Measurements from ENCODE around the gene PNPLA8. TPM values are rescaled to one million over a fixed set of nuclear protein-coding genes. Genes with fewer than 3 reads are reported as not detected.

PNPLA8 gene
- total RNA-seq, 1 experiment from 2014 or later, result 6.9 TPM

GRCh38 chr7:108423089-108423989 is 102.6 kb downstream of the PNPLA8 start:
- no peaks in the 10 kb centered on the region for H3K4me1 Mint-ChIP-seq (ENCODE audit: low read depth, unreplicated experiment)
- TF ChIP-seq, protein P1, sequence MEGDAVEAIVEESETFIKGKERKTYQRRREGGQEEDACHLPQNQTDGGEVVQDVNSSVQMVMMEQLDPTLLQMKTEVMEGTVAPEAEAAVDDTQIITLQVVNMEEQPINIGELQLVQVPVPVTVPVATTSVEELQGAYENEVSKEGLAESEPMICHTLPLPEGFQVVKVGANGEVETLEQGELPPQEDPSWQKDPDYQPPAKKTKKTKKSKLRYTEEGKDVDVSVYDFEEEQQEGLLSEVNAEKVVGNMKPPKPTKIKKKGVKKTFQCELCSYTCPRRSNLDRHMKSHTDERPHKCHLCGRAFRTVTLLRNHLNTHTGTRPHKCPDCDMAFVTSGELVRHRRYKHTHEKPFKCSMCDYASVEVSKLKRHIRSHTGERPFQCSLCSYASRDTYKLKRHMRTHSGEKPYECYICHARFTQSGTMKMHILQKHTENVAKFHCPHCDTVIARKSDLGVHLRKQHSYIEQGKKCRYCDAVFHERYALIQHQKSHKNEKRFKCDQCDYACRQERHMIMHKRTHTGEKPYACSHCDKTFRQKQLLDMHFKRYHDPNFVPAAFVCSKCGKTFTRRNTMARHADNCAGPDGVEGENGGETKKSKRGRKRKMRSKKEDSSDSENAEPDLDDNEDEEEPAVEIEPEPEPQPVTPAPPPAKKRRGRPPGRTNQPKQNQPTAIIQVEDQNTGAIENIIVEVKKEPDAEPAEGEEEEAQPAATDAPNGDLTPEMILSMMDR (IDR thresholded peaks at IDR 0.05; ENCODE audit: unreplicated experiment), result no peak
- CTCF ChIA-PET, result no interaction called here

DNA sequence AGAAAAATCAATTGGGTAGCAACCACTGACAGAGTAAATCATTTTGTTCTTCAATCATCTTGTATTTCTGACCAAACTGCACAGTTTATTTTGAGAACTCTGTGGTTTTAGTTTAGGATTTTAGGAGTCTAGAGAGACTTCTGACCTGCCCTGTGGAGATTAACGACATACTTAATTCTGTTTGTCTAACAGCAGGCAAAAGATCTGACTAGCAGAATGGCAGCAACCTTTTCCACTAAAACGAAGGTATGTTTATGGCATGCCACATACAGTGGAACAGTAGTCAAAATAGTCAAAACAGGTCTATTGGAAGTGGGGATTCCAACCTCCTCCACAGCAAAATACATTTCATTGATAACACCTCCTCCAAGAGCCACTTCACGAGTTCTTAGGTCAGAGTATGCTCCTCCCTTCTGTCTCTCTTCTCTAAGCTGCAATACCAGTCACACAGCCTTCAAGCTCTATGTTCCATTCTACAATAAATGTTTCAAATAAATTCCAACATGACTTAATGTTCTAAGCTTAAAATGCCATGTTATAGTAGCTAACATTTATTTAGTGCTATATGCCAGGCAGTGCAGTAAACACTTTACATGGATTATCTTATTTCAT is 104.1 kb downstream of the PNPLA8 start:
- DNase-seq, result no peak
- intact Hi-C loops (cut with micrococcal nuclease; ENCODE audit: unreplicated experiment), result no loop called here
- Mint-ChIP-seq H3K36me3 (ENCODE audit: insufficient read depth, unreplicated experiment) (no peaks in the 10 kb centered on the region), H3K27ac (ENCODE audit: unreplicated experiment) (no peak overlapping the region), H3K9me3 (ENCODE audit: low read depth, unreplicated experiment) (no peaks in the 10 kb centered on the region), H3K4me3 (ENCODE audit: low read depth, unreplicated experiment) (no peak overlapping the region), H3K27me3 (ENCODE audit: unreplicated experiment) (no peaks in the 10 kb centered on the region), H3K4me1 (ENCODE audit: low read depth, unreplicated experiment) (no peaks in the 10 kb centered on the region)
- BruUV-seq (replicated peaks), result no TSS peak
- CTCF ChIA-PET, result no interaction called here
- TF ChIP-seq, protein P1 (IDR thresholded peaks at IDR 0.05; ENCODE audit: unreplicated experiment), result no peak

More at GRCh38 chr7:108423089-108423989, 102.6 kb downstream of the PNPLA8 start:
- BruUV-seq (replicated peaks), result no TSS peak
- no peaks in the 10 kb centered on the region for H3K36me3 Mint-ChIP-seq (ENCODE audit: insufficient read depth, unreplicated experiment)
- no peak overlapping the region for H3K4me3 Mint-ChIP-seq (ENCODE audit: low read depth, unreplicated experiment)
- intact Hi-C loops (cut with micrococcal nuclease; ENCODE audit: unreplicated experiment), result no loop called here
- H3K27me3 Mint-ChIP-seq (ENCODE audit: unreplicated experiment), result no peaks in the 10 kb centered on the region
- no peak for DNase-seq
- H3K27ac Mint-ChIP-seq (ENCODE audit: unreplicated experiment), result peak overlapping the region; percentile 33
- no peaks in the 10 kb centered on the region for H3K9me3 Mint-ChIP-seq (ENCODE audit: low read depth, unreplicated experiment)

Other genes starting within 250 kb of the PNPLA8 start
- 11.1 and 15.0 TPM in 2 replicates for gene NRCAM, start 69.7 kb downstream of the PNPLA8 start, total RNA-seq (2022)
- 15.8 and 18.3 TPM in 2 replicates for gene THAP5, start 43.6 kb upstream of the PNPLA8 start, total RNA-seq (2022)
- gene DNAJB9, start 43.7 kb upstream of the PNPLA8 start, total RNA-seq (2022), result 13.3 TPM in 2 replicates

All from Calu3 (cell line).